HepG2 (cell line): Measurements from ENCODE around the gene ADRM1. TPM values are rescaled to one million over a fixed set of nuclear protein-coding genes. Genes with fewer than 3 reads are reported as not detected.
A peak's percentile ranks its signal among the peaks of the same experiment; 100 is the strongest.

Source experiments
- CREM ChIP-seq, 2 experiments: sonication (generic) in 1 of 2; formaldehyde crosslinking in 1 of 2; IDR thresholded peaks; 2 replicates each; pipeline versions ENCODE4 v1.4.0 to v1.6.1; 2016 to 2020; ENCODE audit warnings: antibody characterized with exemption in 1 of 2, mild to moderate bottlenecking in 1 of 2, missing genetic modification reagents in 1 of 2
- ELK4 ChIP-seq: sonication (generic); formaldehyde crosslinking; IDR thresholded peaks from 2 replicates; pipeline ENCODE4 v1.9.0; 2021; ENCODE audit warnings: missing genetic modification reagents, borderline replicate concordance
- ERF ChIP-seq: IDR thresholded peaks from 2 replicates; pipeline ENCODE4 v1.6.1; 2018; ENCODE audit warnings: missing biosample characterization, missing genetic modification reagents
- FOXK2 ChIP-seq: fragments of 450-650 bp; IDR thresholded peaks from 2 replicates; pipeline ENCODE4 v1.6.1; 2016
- GPN1 ChIP-seq: sonication (generic); formaldehyde crosslinking; IDR thresholded peaks from 2 replicates; pipeline ENCODE4 v1.5.1; 2020; ENCODE audit warnings: missing genetic modification reagents, borderline replicate concordance
- GTF3A ChIP-seq: sonication (generic); formaldehyde crosslinking; conservative IDR thresholded peaks from 2 replicates; pipeline ENCODE4 v1.4.0; 2020; ENCODE audit warnings: mild to moderate bottlenecking, missing genetic modification reagents
- HOXA9 ChIP-seq: sonication (generic); formaldehyde crosslinking; IDR thresholded peaks from 2 replicates; pipeline ENCODE4 v1.8.1; 2022; ENCODE audit warnings: missing genetic modification reagents, mild to moderate bottlenecking, moderate library complexity, borderline replicate concordance
- MED8 ChIP-seq: sonication (generic); formaldehyde crosslinking; IDR thresholded peaks from 2 replicates; pipeline ENCODE4 v1.8.1; 2023; ENCODE audit warnings: mild to moderate bottlenecking, missing genetic modification reagents; ENCODE audit not compliant: insufficient replicate concordance
- MLLT10 ChIP-seq: sonication (generic); formaldehyde crosslinking; IDR thresholded peaks from 2 replicates; pipeline ENCODE4 v1.4.0; 2020; ENCODE audit warnings: missing genetic modification reagents
- NFYB ChIP-seq: sonication (generic); formaldehyde crosslinking; IDR thresholded peaks from 2 replicates; pipeline ENCODE4 v1.4.0; 2020; ENCODE audit warnings: missing genetic modification reagents
- PHB2 ChIP-seq: fragments of 450-650 bp; IDR thresholded peaks from 2 replicates; pipeline ENCODE4 v1.6.1; 2018; ENCODE audit not compliant: partially characterized antibody
- SMARCE1 ChIP-seq: fragments of 450-650 bp; IDR thresholded peaks from 2 replicates; pipeline ENCODE4 v1.6.1; 2017; ENCODE audit warnings: borderline replicate concordance
- TGIF2 ChIP-seq: IDR thresholded peaks from 2 replicates; pipeline ENCODE4 v1.6.1; 2016; ENCODE audit warnings: control low read depth, missing compliant biosample characterization
- TIGD3 ChIP-seq: sonication (generic); formaldehyde crosslinking; IDR thresholded peaks from 2 replicates; pipeline ENCODE4 v1.5.1; 2020; ENCODE audit warnings: mild to moderate bottlenecking, missing genetic modification reagents, borderline replicate concordance
- TOPORS ChIP-seq: sonication (generic); formaldehyde crosslinking; IDR thresholded peaks from 2 replicates; pipeline ENCODE4 v1.8.0; 2023; ENCODE audit warnings: mild to moderate bottlenecking, missing genetic modification reagents
- YEATS4 ChIP-seq: sonication (generic); formaldehyde crosslinking; IDR thresholded peaks from 2 replicates; pipeline ENCODE4 v1.4.0; 2020; ENCODE audit warnings: missing genetic modification reagents, borderline replicate concordance
- ZMYM2 ChIP-seq: sonication (generic); formaldehyde crosslinking; IDR thresholded peaks from 2 replicates; pipeline ENCODE4 v1.8.0; 2022; ENCODE audit warnings: mild to moderate bottlenecking, missing genetic modification reagents
- ZNF253 ChIP-seq: sonication (generic); formaldehyde crosslinking; IDR thresholded peaks from 2 replicates; pipeline ENCODE4 v1.8.0; 2022; ENCODE audit warnings: mild to moderate bottlenecking, missing genetic modification reagents, borderline replicate concordance
- ZNF414 ChIP-seq: sonication (generic); formaldehyde crosslinking; IDR thresholded peaks from 2 replicates; pipeline ENCODE4 v1.5.0; 2020; ENCODE audit warnings: missing genetic modification reagents
- ZNF674 ChIP-seq: sonication (generic); formaldehyde crosslinking; IDR thresholded peaks from 2 replicates; pipeline ENCODE4 v1.5.0; 2020; ENCODE audit warnings: low read depth, mild to moderate bottlenecking, missing genetic modification reagents
- ZNF761 ChIP-seq: sonication (generic); formaldehyde crosslinking; conservative IDR thresholded peaks from 2 replicates; pipeline ENCODE4 v1.4.0; 2020; ENCODE audit warnings: mild to moderate bottlenecking, missing genetic modification reagents
- ZSCAN31 ChIP-seq: sonication (generic); formaldehyde crosslinking; IDR thresholded peaks from 2 replicates; pipeline ENCODE4 v1.5.0; 2020; ENCODE audit warnings: low read depth, mild to moderate bottlenecking, missing genetic modification reagents
- polyA plus RNA-seq, 8 experiments: library from polyadenylated mRNA; depleted of rRNA in 3 of 8; stranded (reverse) in 7 of 8; unstranded in 1 of 8; fragments of >200 nt; fragmentation: Illumina TruSeq in 4 of 8; extraction: Trizol in 4 of 8; gene quantifications; 2 replicates each; pipeline versions ENCODE4 v1.2.1 to v1.2.3, GENCODE V29; 2011 to 2016; ENCODE audit warnings: low read depth in 4 of 8, missing spikeins in 1 of 8, mixed read lengths in 1 of 8; ENCODE audit not compliant: insufficient read depth in 1 of 8
- total RNA-seq, 5 experiments: library from RNA; depleted of rRNA; stranded (reverse); fragments of >200 nt; fragmentation: Illumina TruSeq; extraction: Trizol; gene quantifications; 2 replicates each; pipeline ENCODE4 v1.2.3, GENCODE V29; 2016; ENCODE audit warnings: low read depth in 1 of 5
- TF ChIP-seq, protein P1 (sequence below): IDR thresholded peaks from 2 replicates; pipeline ENCODE4 v1.6.1; 2012; ENCODE audit warnings: low read depth, low read length, improper control_type of control experiment

Gene ADRM1
- total and polyA plus RNA-seq, 2 of the 13 experiments (the other 11 are each of a cell fraction or from before 2014, with no cell fraction given), result 92.9 to 154 TPM

DNA sequence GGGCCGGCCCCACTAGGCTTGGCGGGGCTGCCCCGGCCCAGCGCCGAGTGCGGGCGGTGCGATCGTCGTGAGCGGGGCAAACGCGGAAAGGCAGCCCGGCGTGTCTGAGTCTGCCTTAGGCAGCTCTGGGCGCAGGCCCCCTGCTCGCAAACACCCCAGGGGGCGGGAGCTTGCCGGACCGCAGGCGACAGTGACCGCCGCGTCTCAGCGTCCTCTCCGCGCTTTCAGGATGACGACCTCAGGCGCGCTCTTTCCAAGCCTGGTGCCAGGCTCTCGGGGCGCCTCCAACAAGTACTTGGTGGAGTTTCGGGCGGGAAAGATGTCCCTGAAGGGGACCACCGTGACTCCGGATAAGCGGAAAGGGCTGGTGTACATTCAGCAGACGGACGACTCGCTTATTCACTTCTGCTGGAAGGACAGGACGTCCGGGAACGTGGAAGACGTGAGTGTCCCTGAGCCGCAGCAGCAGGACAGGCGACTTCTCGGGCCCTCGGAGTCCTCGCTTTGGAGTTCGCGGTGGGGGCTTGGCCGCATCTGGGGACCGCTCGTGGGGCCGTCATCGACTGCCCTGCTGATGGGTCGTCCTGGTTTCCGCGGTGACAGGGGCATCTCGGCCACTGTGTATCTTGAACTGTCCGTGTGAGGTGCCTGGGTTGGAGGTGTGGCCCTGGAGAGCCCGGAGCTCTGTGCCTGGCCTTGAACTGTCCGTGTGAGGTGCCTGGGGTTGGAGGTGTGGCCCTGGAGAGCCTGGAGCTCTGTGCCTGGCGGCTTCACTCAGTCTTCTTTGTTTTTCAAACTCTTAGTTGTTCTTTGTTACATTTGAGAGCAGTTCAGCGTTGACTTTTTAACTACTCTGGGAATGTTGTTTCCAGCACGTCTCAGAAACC, 786 bp downstream of the ADRM1 start (continued):
- TF ChIP-seq ZNF414 (CRISPR knock-in tag) (no peak), GTF3A (no peak), SMARCE1 (no peak), MED8 (CRISPR knock-in tag) (no peak), TOPORS (CRISPR knock-in tag) (peak; percentile 58; the same call in 1 of the 2 replicates), TGIF2 (CRISPR knock-in tag) (peak; percentile 53; the same call in 1 of the 2 replicates), CREM (IDR thresholded peaks at IDR 0.05) (no peak), CREM (CRISPR knock-in tag; IDR thresholded peaks at IDR 0.05) (no peak), TIGD3 (CRISPR knock-in tag) (peak; percentile 55; the same call in 1 of the 2 replicates), ZNF761 (CRISPR knock-in tag) (no peak), ELK4 (CRISPR knock-in tag) (no peak; the same call in 1 of the 2 replicates), YEATS4 (CRISPR knock-in tag) (no peak), MLLT10 (CRISPR knock-in tag) (0 out of 2 replicates have a peak, but pooled peaks have one; percentile 73), ZSCAN31 (CRISPR knock-in tag) (peak; percentile 59; the same call in 1 of the 2 replicates), FOXK2 (no peak), ERF (CRISPR knock-in tag) (no peak; the same call in 1 of the 2 replicates), PHB2 (no peak), HOXA9 (CRISPR knock-in tag) (peak; percentile 55; the same call in 1 of the 2 replicates), GPN1 (CRISPR knock-in tag) (no peak), ZNF674 (peak; percentile 70; the same call in 1 of the 2 replicates), ZMYM2 (CRISPR knock-in tag) (no peak), ZNF253 (CRISPR knock-in tag) (no peak), NFYB (no peak)
- TF ChIP-seq, protein P1, sequence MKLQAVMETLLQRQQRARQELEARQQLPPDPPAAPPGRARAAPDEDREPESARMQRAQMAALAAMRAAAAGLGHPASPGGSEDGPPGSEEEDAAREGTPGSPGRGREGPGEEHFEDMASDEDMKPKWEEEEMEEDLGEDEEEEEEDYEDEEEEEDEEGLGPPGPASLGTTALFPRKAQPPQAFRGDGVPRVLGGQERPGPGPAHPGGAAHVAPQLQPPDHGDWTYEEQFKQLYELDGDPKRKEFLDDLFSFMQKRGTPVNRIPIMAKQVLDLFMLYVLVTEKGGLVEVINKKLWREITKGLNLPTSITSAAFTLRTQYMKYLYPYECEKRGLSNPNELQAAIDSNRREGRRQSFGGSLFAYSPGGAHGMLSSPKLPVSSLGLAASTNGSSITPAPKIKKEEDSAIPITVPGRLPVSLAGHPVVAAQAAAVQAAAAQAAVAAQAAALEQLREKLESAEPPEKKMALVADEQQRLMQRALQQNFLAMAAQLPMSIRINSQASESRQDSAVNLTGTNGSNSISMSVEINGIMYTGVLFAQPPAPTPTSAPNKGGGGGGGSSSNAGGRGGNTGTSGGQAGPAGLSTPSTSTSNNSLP, result no peak
